Rectal smooth muscle tissue (tissue), 1 donor: Measurements from ENCODE around the gene LINC01488.

Experiments used
- H3K27ac ChIP-seq: one replicate; pipeline ENCODE4 v1.7.0; 2013; ENCODE audit warnings: low read depth, low read length, inconsistent platforms
- H3K27me3 ChIP-seq: one replicate; pipeline ENCODE4 v1.7.0; 2013; ENCODE audit warnings: low read length; ENCODE audit not compliant: control insufficient read depth, insufficient read depth
- H3K36me3 ChIP-seq: one replicate; pipeline ENCODE4 v1.7.0; 2013; ENCODE audit warnings: low read length; ENCODE audit not compliant: control insufficient read depth, insufficient read depth
- H3K4me1 ChIP-seq: one replicate; pipeline ENCODE4 v1.7.0; 2013; ENCODE audit warnings: low read length; ENCODE audit not compliant: control insufficient read depth, insufficient read depth
- H3K4me3 ChIP-seq: one replicate; pipeline ENCODE4 v1.7.0; 2013; ENCODE audit warnings: low read length
- H3K9ac ChIP-seq: one replicate; pipeline ENCODE4 v1.7.0; 2013; ENCODE audit warnings: low read length

LINC01488 gene

GRCh38 chr11:69533296-69534165 lies 52.1 kb downstream of the LINC01488 start:
- Histone ChIP-seq H3K27ac (no peak overlapping the region), H3K4me1 (no peaks in the 10 kb centered on the region)

GRCh38 chr11:69534166-69534530 lies 52.7 kb downstream of the LINC01488 start:
- no peak overlapping the region for H3K9ac ChIP-seq
- no peaks in the 10 kb centered on the region for H3K4me1 ChIP-seq
- no peaks in the 10 kb centered on the region for H3K27me3 ChIP-seq
- no peaks in the 10 kb centered on the region for H3K36me3 ChIP-seq
- H3K27ac ChIP-seq = no peak overlapping the region
- no peak overlapping the region for H3K4me3 ChIP-seq

More at GRCh38 chr11:69533296-69534165, 52.1 kb downstream of the LINC01488 start:
- Histone ChIP-seq H3K9ac (no peak overlapping the region), H3K27me3 (no peaks in the 10 kb centered on the region), H3K36me3 (no peaks in the 10 kb centered on the region), H3K4me3 (no peak overlapping the region)

GRCh38 chr11:69535908-69536307 lies 54.4 kb downstream of the LINC01488 start:
- no peaks in the 10 kb centered on the region for H3K27me3 ChIP-seq
- H3K4me3 ChIP-seq = no peak overlapping the region
- no peak overlapping the region for H3K9ac ChIP-seq
- H3K27ac ChIP-seq = no peak overlapping the region
- no peaks in the 10 kb centered on the region for H3K36me3 ChIP-seq
- H3K4me1 ChIP-seq = no peaks in the 10 kb centered on the region

GRCh38 chr11:69536406-69536805 lies 54.9 kb downstream of the LINC01488 start:
- H3K9ac ChIP-seq = no peak overlapping the region
- H3K4me3 ChIP-seq = no peak overlapping the region
- H3K4me1 ChIP-seq = no peaks in the 10 kb centered on the region
- no peaks in the 10 kb centered on the region for H3K36me3 ChIP-seq
- no peak overlapping the region for H3K27ac ChIP-seq
- H3K27me3 ChIP-seq = no peaks in the 10 kb centered on the region

DNA sequence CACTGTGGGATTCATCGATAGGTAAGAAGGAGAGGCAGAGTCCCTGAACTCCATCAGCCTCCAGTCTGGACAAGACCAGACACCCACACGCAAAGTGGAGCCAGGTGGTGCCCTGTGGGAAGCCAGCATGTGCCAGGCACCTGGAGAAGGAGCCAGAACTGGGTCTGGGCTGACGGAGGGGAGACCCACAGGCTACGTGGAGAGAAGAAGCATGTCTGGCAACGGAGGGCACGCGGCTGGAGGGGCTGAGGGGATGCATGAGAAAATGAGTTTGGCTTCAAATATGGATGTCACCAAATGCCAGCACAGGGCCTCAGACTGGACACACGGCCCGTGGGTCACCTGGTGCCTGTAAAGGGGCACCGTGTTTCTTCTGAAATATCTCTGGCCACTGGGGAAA lies 55.7 kb downstream of the LINC01488 start:
- H3K4me3 ChIP-seq = no peak overlapping the region
- H3K36me3 ChIP-seq = no peaks in the 10 kb centered on the region
- no peak overlapping the region for H3K9ac ChIP-seq
- H3K4me1 ChIP-seq = no peaks in the 10 kb centered on the region
- H3K27me3 ChIP-seq = no peaks in the 10 kb centered on the region
- H3K27ac ChIP-seq = no peak overlapping the region

DNA sequence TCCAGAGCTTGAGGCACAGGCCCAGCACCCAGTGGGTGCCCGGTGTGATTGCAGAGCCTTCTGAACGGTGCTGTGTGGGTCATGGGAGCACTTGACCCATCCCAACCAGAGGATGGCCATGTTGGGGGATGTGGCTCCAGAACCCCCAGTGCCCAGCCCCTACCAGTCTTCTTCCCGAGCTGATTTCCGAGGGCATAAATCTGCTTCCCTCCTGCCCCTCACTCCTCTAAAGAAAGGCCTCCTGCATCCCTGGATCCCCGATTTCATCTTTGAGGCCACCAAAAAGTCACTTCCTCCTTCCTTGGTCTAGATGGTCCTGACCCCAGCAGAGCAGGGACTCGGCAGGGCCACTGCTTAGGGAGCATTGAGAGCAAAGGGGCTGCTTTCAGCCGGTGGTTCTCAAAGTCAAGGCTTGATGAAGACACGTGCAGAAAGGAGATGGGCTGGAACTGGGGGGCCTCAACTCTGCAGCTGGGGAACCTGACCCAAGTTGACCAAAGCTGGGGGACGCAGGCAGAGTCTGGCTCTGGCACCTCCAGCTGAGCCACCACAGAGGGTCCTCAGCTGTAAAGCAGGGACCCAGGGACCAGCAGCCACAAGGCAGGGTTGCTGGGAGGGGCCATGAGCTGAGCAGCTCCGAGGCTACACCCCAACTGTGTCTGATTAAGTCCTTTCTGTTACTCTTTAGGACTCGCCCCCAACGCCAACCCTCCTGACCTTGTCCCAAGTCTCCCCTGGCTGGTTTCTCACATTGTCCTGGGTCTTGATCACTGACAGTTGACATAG lies 56.6 kb downstream of the LINC01488 start:
- no peak overlapping the region for H3K27ac ChIP-seq

GRCh38 chr11:69538854-69539253 lies 57.4 kb downstream of the LINC01488 start:
- Histone ChIP-seq H3K4me3 (no peak overlapping the region), H3K36me3 (no peaks in the 10 kb centered on the region), H3K4me1 (no peaks in the 10 kb centered on the region), H3K27ac (no peak overlapping the region), H3K27me3 (no peaks in the 10 kb centered on the region), H3K9ac (no peak overlapping the region)

More for the DNA sequence above, 56.6 kb downstream of the LINC01488 start:
- Histone ChIP-seq H3K9ac (no peak overlapping the region), H3K36me3 (no peaks in the 10 kb centered on the region), H3K27me3 (no peaks in the 10 kb centered on the region), H3K4me3 (no peak overlapping the region), H3K4me1 (no peaks in the 10 kb centered on the region)

DNA sequence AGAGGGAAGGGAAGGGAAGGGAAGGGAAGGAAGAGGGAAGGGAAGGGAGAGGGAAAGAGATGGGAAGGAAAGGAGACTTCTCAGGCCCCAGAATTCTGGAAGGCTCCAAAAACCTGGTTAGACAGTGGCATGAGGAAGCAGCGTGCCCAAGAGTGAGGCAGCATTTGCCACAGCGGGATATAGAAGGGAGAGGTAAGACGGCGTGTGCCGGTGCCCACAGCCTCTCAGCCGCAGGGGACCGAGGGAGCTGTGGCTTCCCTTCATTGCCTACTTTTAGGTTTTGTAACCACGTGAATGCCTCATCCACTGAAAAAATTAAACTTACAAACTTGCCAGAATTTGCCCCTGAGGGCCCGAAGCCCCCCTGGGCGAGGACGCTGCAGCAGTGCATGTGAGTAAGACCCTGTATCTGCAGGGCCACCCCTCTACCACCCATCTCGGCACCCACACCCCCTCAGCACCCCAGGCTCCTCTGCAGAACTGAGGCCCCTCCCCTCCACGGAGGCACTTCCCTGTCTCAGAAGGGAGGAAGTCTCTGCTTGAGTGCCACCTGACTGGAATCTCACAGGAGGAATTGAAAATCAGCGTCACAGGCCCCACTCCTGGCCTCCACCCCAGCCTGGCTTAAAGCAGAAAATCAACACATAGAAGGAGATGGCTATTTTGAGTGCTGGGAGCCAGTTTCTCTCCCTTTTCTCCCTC lies 58.1 kb downstream of the LINC01488 start:
- Histone ChIP-seq H3K36me3 (no peaks in the 10 kb centered on the region), H3K4me3 (no peak overlapping the region), H3K27me3 (no peaks in the 10 kb centered on the region), H3K4me1 (no peaks in the 10 kb centered on the region), H3K27ac (no peak overlapping the region), H3K9ac (no peak overlapping the region)

- H3K9ac ChIP-seq = no peak overlapping the region
Observed at GRCh38 chr11:69540118-69541000, 58.9 kb downstream of the LINC01488 start.

GRCh38 chr11:69541001-69541285 lies 59.5 kb downstream of the LINC01488 start:
- Histone ChIP-seq H3K27me3 (no peaks in the 10 kb centered on the region), H3K27ac (no peak overlapping the region), H3K4me3 (no peak overlapping the region), H3K9ac (no peak overlapping the region), H3K4me1 (no peaks in the 10 kb centered on the region), H3K36me3 (no peaks in the 10 kb centered on the region)

More at GRCh38 chr11:69540118-69541000, 58.9 kb downstream of the LINC01488 start:
- H3K4me3 ChIP-seq = no peak overlapping the region
- no peaks in the 10 kb centered on the region for H3K27me3 ChIP-seq
- H3K27ac ChIP-seq = no peak overlapping the region
- no peaks in the 10 kb centered on the region for H3K4me1 ChIP-seq
- no peaks in the 10 kb centered on the region for H3K36me3 ChIP-seq

DNA sequence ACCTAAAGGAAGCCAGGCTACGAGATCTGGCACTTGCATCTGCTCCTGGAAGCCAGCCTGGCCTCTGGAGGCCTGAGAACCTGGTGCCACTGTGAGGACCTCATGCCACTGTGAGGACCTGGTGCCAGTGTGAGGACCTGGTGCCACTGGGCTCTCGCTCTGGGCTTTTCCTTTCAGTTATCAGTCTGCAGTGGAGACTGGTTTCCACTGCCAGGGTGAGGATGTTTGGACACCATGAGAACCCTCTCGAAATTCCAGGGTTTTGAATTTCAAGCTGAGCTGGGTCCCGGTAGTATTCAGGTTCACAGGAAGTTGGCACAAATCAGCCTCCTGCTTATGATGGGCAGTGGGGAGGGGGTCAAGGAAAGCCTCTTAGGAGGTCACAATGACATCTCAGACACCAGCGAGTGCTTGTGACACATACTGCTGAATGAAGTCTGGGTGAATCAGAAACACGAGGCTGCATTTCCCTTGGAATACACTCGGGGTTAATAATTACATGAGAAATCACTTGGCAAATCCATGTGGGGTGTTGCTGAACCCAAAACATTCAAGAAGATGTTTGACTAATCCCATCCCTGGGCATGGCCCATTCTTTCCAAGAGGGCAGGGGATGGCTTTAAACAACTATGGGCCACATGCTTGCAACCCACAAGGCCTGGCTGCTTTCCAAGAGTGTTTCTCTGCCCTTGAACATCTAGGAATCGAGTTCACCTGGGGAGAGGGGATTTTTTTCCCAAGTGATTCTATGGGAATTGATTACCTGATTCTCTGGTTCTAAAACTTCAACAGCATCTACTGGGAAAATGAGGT lies 60.2 kb downstream of the LINC01488 start:
- H3K4me1 ChIP-seq = no peaks in the 10 kb centered on the region
- H3K27me3 ChIP-seq = no peaks in the 10 kb centered on the region
- no peaks in the 10 kb centered on the region for H3K36me3 ChIP-seq
- H3K9ac ChIP-seq = no peak overlapping the region
- no peak overlapping the region for H3K4me3 ChIP-seq
- no peak overlapping the region for H3K27ac ChIP-seq
